ENCODE results near the gene ANGPTL3.

GRCh38 chr1:62590255-62590969, 6.9 kb upstream of the ANGPTL3 start:
- TF ChIP-seq YBX1 (IDR thresholded peaks at IDR 0.05) (no peak), YY1 (IDR thresholded peaks at IDR 0.05; ENCODE audit: low read depth, low read length) (no peak), POLR2A (IDR thresholded peaks at IDR 0.05; ENCODE audit: low read depth, low read length) (no peak), LARP7 (IDR thresholded peaks at IDR 0.05) (no peak)

Data from GM12878 (cell line).